IMR-90 (cell line): ENCODE data around the gene PSAP. TPM values are rescaled to one million over a fixed set of nuclear protein-coding genes. Genes with fewer than 3 reads are reported as not detected.
"Not testable (repeated sequence)": the region's sequence is repeated elsewhere in the genome, so short reads cannot be mapped to it uniquely, and the experiment has no call there.

ENCODE experiments used
- ATAC-seq: fragments of 200-7000 bp; cut with Tn5 transposase; 2 replicates; pipeline ENCODE4 v1.9.1; 2020; ENCODE audit warnings: low read depth, mild to moderate bottlenecking, moderate library complexity
- BruUV-seq: library from RNA; stranded (reverse); fragments of 400-500 nt; replicated peaks from 2 replicates; lab custom pipeline; 2021; lab: Mats Ljungman, UMichigan
- CTCF ChIA-PET: fragments of 300-600 bp; formaldehyde crosslinking; extraction: SDS; loops from one replicate; lab custom pipeline; 2021; ENCODE audit warnings: antibody characterized with exemption; lab: Yijun Ruan, JAX
- POLR2A ChIA-PET: fragments of 300-600 bp; sonication (Branson Sonifier 250); formaldehyde crosslinking; loops from one replicate; lab custom pipeline; 2022; ENCODE audit warnings: antibody characterized with exemption; ENCODE audit not compliant: unreplicated experiment; lab: Charles Lee
- DNase-seq: peaks from one replicate; pipeline ENCODE4 v3.0.0; 2013
- H2AFZ ChIP-seq: replicated peaks from 2 replicates; pipeline ENCODE3; 2013; ENCODE audit warnings: low read length, mild to moderate bottlenecking; ENCODE audit not compliant: poor library complexity
- H2AK5ac ChIP-seq: 2 replicates; pipeline ENCODE4 v1.6.1; 2013; ENCODE audit warnings: low read depth, low read length, inconsistent platforms
- H2AK9ac ChIP-seq: replicated peaks from 2 replicates; pipeline ENCODE3; 2013; ENCODE audit warnings: mild to moderate bottlenecking, low read depth, low read length, moderate library complexity; ENCODE audit not compliant: poor library complexity
- H2BK120ac ChIP-seq: 2 replicates; pipeline ENCODE4 v1.6.1; 2013; ENCODE audit warnings: low read depth, low read length, inconsistent platforms
- H2BK15ac ChIP-seq: 3 replicates; pipeline ENCODE4 v1.6.1; 2013; ENCODE audit warnings: low read depth, low read length, inconsistent platforms
- H2BK20ac ChIP-seq: 2 replicates; pipeline ENCODE4 v1.6.1; 2013; ENCODE audit warnings: low read depth, mild to moderate bottlenecking, inconsistent platforms, low read length, moderate library complexity
- H2BK5ac ChIP-seq: 2 replicates; pipeline ENCODE4 v1.6.1; 2013; ENCODE audit warnings: mild to moderate bottlenecking, low read depth, low read length, inconsistent platforms; ENCODE audit not compliant: poor library complexity, severe bottlenecking
- H3K14ac ChIP-seq: replicated peaks from 2 replicates; pipeline ENCODE4 v1.6.1; 2013; ENCODE audit warnings: low read depth, low read length, inconsistent platforms
- H3K18ac ChIP-seq: 2 replicates; pipeline ENCODE4 v1.6.1; 2013; ENCODE audit warnings: low read depth, low read length, control low read depth
- H3K23ac ChIP-seq: 2 replicates; pipeline ENCODE4 v1.6.1; 2013; ENCODE audit warnings: low read depth, low read length, inconsistent platforms
- H3K27ac ChIP-seq: 2 replicates; pipeline ENCODE4 v1.5.1; 2013; ENCODE audit warnings: mild to moderate bottlenecking, control low read depth, low read length; ENCODE audit not compliant: insufficient read depth
- H3K27me3 ChIP-seq: 2 replicates; pipeline ENCODE4 v1.6.1; 2013; ENCODE audit warnings: low read length; ENCODE audit not compliant: control insufficient read depth, insufficient read depth
- H3K36me3 ChIP-seq: 2 replicates; pipeline ENCODE4 v1.6.1; 2013; ENCODE audit warnings: low read length, mixed read lengths; ENCODE audit not compliant: control insufficient read depth, insufficient read depth
- H3K4ac ChIP-seq: 2 replicates; pipeline ENCODE4 v1.6.1; 2013; ENCODE audit warnings: low read depth, low read length, inconsistent platforms
- H3K4me1 ChIP-seq: 2 replicates; pipeline ENCODE4 v1.6.1; 2013; ENCODE audit warnings: low read length, mixed read lengths; ENCODE audit not compliant: control insufficient read depth, insufficient read depth
- H3K4me2 ChIP-seq: 2 replicates; pipeline ENCODE4 v1.6.1; 2013; ENCODE audit warnings: low read depth, mild to moderate bottlenecking, control low read depth, low read length, moderate library complexity
- H3K4me3 ChIP-seq: 2 replicates; pipeline ENCODE4 v1.5.1; 2013; ENCODE audit warnings: low read depth, mild to moderate bottlenecking, control low read depth, low read length, moderate library complexity; ENCODE audit not compliant: insufficient read depth
- H3K56ac ChIP-seq: 2 replicates; pipeline ENCODE4 v1.6.1; 2013; ENCODE audit warnings: low read length, inconsistent platforms; ENCODE audit not compliant: insufficient read depth; ENCODE audit errors: extremely low read depth
- H3K79me1 ChIP-seq, 2 experiments: 2 replicates each; pipeline ENCODE4 v1.6.1; 2013; ENCODE audit warnings: low read length in 2 of 2, inconsistent platforms in 1 of 2, low read depth in 1 of 2
- H3K9ac ChIP-seq: 2 replicates; pipeline ENCODE4 v1.6.1; 2013; ENCODE audit warnings: low read depth, low read length, control low read depth
- H3K9me1 ChIP-seq: 2 replicates; pipeline ENCODE4 v1.6.1; 2013; ENCODE audit warnings: low read length, inconsistent platforms; ENCODE audit not compliant: insufficient read depth
- H3K9me3 ChIP-seq: 2 replicates; pipeline ENCODE4 v1.6.1; 2013; ENCODE audit warnings: low read length; ENCODE audit not compliant: control insufficient read depth, insufficient read depth
- H4K20me1 ChIP-seq: 2 replicates; pipeline ENCODE4 v1.6.1; 2013; ENCODE audit warnings: low read length, inconsistent platforms; ENCODE audit not compliant: insufficient read depth
- H4K5ac ChIP-seq: 2 replicates; pipeline ENCODE4 v1.6.1; 2013; ENCODE audit warnings: mild to moderate bottlenecking, low read depth, low read length, control low read depth
- H4K8ac ChIP-seq, 2 experiments: 2 replicates each; pipeline ENCODE4 v1.6.1; 2013; ENCODE audit warnings: low read depth in 2 of 2, low read length in 2 of 2, control low read depth in 1 of 2, inconsistent platforms in 1 of 2
- H4K91ac ChIP-seq: 2 replicates; pipeline ENCODE4 v1.6.1; 2013; ENCODE audit warnings: low read depth, low read length, inconsistent platforms; ENCODE audit not compliant: insufficient read depth
- WGBS, 2 experiments: methylation state at CpG; one replicate each; pipeline versions ENCODE4 v1.1.5 to v1.1.7; 2013; ENCODE audit warnings: missing lambda C conversion rate in 2 of 2; ENCODE audit not compliant: insufficient read length in 1 of 2; ENCODE audit errors: extremely low coverage in 2 of 2; 5-methylcytosine and 5-hydroxymethylcytosine counted together
- dilution Hi-C: fragments of 300-500 bp; cut with HindIII; formaldehyde crosslinking; loops from one replicate; pipeline ENCODE4 v1.14.3; 2018; ENCODE audit warnings: low sequenced_read_pairs; ENCODE audit not compliant: unreplicated experiment
- in situ Hi-C: fragments of 300-500 bp; cut with MboI; formaldehyde crosslinking; loops from 3 replicates; pipeline ENCODE4 v1.14.3; 2019; ENCODE audit warnings: low sequenced_read_pairs, inconsistent platforms, mixed read lengths
- intact Hi-C: fragments of 100-400 bp; cut with micrococcal nuclease; formaldehyde crosslinking; loops from 2 replicates; pipeline ENCODE4 v1.10.0; 2022
- polyA plus RNA-seq, 3 experiments: library from polyadenylated mRNA; depleted of rRNA; stranded (reverse); fragments of >200 nt; gene quantifications; 2 replicates each; pipeline ENCODE4 v1.2.3, GENCODE V29; 2012; ENCODE audit warnings: low replicate concordance in 1 of 3
- total RNA-seq: library from RNA; depleted of rRNA; stranded (reverse); fragments of >200 nt; gene quantifications from 2 replicates; pipeline ENCODE4 v1.2.3, GENCODE V29; 2012

The PSAP gene
- total and polyA plus RNA-seq, 2 of the 4 experiments (the other 2 are of a cell fraction), result 216 to 876 TPM

GRCh38 chr10:71851465-71852095 is 529 bp upstream of the PSAP start:
- dilution Hi-C loops, H3K14ac ChIP-seq, H3K4me3 ChIP-seq, ATAC-seq, H2BK20ac ChIP-seq, BruUV-seq, H3K9me3 ChIP-seq, in situ Hi-C loops, H3K9me1 ChIP-seq, DNase-seq, H2AK9ac ChIP-seq, H3K27me3 ChIP-seq, H3K36me3 ChIP-seq, H3K56ac ChIP-seq, H3K23ac ChIP-seq, H3K4me1 ChIP-seq, H3K9ac ChIP-seq: not testable (repeated sequence)
- Histone ChIP-seq H3K4me2 (peak overlapping the region; percentile 16), H2BK15ac (0 out of 3 replicates have a peak overlapping the region, but pooled peaks have one; percentile 27), H2AK5ac (peak overlapping the region; percentile 71; the same call in 1 of the 2 replicates), H3K79me1 (peaks cover 11 to 41% of the 10 kb centered on the region in 2 experiments), H4K91ac (peak overlapping the region; percentile 56; the same call in 1 of the 2 replicates), H4K20me1 (peaks cover 37% of the 10 kb centered on the region), H3K4ac (peak overlapping the region; percentile 63), H2BK120ac (peak overlapping the region; percentile 54; the same call in 1 of the 2 replicates), H3K18ac (peak overlapping the region; percentile 58; the same call in 1 of the 2 replicates), H4K5ac (peak overlapping the region; percentile 56), H4K8ac (peak overlapping the region; percentile 70 to 83), H3K27ac (peak overlapping the region; percentile 61), H2AFZ (peak overlapping the region; percentile 86), H2BK5ac (peak overlapping the region; percentile 51)
- intact Hi-C loops, result loop anchor here (1.0 kb wide), 1 partner anchor 11 kb away; no protein-coding TSS in a partner anchor
- CTCF ChIA-PET, result interaction anchor here (0.7 to 2.0 kb wide), 2 partner anchors 45 to 628 kb away, joined by 5 to 7 read pairs; no protein-coding TSS in a partner anchor
- POLR2A ChIA-PET, result interaction anchor here (0.6 to 1.6 kb wide), 3 partner anchors 9 to 16 kb away, joined by 4 to 8 read pairs (median 5); no protein-coding TSS in a partner anchor
- no CpG with 5 or more reads among the region's 20 CpGs for whole genome bisulfite sequencing, 2 experiments
